ENCODE results near the gene EHHADH.

DNA sequence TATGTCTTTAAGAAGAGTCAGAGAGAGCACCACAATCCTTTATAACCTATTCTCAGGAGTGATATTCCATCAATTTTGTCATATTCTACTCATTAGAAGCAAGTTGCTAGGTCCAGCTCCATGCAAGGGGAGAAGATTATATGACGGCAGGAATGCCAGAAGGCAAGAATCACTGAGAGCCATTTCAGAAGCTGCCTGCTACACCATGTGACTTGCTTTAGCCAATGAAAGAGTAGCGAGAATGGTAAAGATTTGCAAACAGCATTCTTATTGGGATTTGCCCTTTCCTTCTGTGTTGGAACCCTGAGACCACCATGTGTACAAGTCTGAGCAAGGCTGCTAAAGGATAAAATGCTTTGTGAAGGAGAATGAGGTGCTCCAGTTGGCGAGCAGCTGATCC, 96.5 kb downstream of the EHHADH start:
- TF ChIP-seq, protein P1, sequence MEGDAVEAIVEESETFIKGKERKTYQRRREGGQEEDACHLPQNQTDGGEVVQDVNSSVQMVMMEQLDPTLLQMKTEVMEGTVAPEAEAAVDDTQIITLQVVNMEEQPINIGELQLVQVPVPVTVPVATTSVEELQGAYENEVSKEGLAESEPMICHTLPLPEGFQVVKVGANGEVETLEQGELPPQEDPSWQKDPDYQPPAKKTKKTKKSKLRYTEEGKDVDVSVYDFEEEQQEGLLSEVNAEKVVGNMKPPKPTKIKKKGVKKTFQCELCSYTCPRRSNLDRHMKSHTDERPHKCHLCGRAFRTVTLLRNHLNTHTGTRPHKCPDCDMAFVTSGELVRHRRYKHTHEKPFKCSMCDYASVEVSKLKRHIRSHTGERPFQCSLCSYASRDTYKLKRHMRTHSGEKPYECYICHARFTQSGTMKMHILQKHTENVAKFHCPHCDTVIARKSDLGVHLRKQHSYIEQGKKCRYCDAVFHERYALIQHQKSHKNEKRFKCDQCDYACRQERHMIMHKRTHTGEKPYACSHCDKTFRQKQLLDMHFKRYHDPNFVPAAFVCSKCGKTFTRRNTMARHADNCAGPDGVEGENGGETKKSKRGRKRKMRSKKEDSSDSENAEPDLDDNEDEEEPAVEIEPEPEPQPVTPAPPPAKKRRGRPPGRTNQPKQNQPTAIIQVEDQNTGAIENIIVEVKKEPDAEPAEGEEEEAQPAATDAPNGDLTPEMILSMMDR (IDR thresholded peaks at IDR 0.05; ENCODE audit: insufficient read depth, low read depth, low read length), result no peak
- no peak for TF ChIP-seq EZH2 (IDR thresholded peaks at IDR 0.05; ENCODE audit: insufficient read depth, low read length)

All from astrocyte (in vitro differentiated cells and primary cell).